RPMI8226 (cell line): ENCODE measurements around the gene ZC3H6.
"Not testable (repeated sequence)": the region's sequence is repeated elsewhere in the genome, so short reads cannot be mapped to it uniquely, and the experiment has no call there.

Experiments
- DNase-seq: peaks from one replicate; pipeline ENCODE4 v3.0.0-alpha.2; 2015

ZC3H6 gene

DNA sequence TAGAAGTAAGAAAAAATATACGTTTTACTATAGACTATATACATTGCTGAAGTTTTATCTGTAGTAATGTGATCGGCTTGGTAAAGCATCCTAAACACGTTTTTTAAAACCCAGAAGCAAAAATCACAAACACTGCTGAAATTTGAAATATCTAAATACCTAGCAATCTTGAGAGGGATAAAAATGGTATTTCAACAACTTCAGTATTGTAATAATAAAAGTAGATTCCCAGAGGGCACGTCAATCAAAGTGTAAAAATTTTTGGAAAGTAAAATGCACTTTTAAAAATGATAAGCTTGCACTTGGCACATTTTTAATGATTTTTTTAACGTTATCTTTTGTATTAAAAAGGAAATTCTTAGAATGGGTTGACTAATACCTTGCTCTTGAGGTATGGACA lies 1.6 kb downstream of the ZC3H6 start:
- DNase-seq, result no peak

DNA sequence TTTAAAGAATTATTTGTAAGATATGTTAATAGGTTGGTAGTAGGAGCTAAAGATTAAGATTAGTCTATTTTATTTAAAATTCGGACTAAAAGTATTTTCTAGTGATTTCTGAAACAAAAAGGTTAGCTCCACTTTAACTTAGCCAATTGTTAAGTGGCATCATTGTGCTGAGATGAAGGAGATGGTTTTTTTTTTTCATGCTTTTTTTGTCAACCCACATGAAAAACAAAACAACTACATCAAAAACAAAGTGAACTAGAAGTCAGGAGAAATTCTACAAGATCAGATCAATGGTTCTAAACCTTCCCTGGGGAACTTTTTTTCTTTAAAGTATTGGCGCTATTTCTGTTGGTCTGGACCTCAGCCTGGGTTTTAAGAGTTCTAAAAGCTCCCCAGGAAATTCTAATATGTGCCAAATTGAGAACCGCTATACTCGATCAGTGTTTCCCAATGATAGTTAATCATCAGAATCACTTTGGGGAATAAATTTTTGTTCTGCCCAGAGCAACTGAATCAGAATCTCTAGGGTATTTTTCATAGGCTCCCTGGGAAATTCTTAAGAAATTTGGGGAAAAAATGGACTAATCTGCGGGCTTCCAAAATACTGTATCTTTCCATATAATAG lies 2.3 kb downstream of the ZC3H6 start:
- no peak for DNase-seq

DNA sequence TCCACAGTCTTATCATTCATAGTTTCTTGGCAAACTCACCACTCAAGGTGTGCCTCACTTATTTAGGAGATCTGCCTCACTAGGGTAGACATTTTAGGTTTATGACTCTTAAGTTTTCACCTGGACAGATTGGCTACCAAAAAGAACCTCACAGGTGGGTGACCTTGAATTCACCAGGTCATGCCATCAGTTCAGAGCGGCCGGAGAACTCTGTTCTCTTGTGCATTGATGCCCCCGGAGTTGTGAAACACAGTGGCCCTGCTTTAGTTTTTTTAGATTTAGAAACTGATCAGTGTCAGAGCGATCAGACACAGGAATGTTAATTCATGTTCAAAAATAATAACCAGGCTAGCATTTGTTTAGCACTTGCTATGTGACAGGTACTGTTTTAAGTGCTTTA lies 6.7 kb downstream of the ZC3H6 start:
- not testable (repeated sequence) for DNase-seq

DNA sequence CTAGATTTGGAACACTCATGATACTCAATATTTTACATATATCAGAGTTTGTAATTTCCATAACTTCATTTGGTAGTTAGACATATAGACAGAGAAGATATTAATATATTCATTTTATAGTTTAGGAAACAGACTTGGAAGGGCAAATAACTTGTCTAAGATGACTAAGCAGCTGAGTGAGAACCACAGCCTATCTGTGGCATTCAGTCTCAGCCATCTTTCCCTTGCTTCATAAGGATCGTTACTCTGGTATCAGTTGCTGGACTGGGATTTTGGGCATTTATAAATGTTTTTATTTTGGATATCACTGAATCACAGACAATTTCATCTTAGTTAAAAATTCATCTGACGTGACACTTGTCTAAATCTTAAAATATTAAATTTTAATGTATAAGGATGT lies 8.1 kb downstream of the ZC3H6 start:
- not testable (repeated sequence) for DNase-seq

DNA sequence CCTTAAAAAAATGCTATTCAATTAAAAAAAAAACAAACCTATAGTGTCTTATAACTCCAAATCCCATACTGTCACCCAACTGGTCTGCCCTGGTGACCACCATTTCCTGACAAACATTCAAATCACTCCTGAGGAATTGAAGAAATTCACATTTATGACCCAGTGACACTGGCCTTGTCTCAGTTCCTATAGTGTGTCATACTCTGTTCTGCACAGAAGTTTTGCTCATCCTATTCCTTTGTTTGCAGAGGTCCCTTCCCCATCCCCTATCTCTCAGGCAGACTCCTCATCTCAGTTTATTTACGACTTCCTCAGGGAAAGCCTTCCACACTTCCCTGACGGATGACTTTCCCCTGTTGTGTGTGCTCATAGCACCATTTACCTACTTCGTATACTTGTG lies 14.7 kb downstream of the ZC3H6 start:
- no peak for DNase-seq

DNA sequence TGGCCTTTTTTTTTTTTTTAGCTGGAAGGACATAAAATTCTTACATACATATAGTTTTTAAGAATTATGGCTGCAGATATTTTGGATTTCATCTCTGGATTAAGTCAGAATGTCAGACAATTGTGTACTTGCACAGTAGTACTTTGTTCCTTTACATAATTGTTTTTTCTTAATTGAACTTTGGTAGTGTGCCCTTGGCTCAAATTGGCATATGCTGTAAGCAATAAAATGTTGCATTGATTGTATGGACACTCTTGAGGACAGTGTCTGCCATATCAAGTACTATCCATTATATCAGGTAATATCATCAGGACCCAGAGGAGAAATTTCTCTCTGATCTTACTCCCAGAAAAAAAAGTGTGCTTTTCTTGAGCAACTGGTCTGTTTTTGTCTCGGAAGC lies 15.3 kb downstream of the ZC3H6 start:
- no peak for DNase-seq

DNA sequence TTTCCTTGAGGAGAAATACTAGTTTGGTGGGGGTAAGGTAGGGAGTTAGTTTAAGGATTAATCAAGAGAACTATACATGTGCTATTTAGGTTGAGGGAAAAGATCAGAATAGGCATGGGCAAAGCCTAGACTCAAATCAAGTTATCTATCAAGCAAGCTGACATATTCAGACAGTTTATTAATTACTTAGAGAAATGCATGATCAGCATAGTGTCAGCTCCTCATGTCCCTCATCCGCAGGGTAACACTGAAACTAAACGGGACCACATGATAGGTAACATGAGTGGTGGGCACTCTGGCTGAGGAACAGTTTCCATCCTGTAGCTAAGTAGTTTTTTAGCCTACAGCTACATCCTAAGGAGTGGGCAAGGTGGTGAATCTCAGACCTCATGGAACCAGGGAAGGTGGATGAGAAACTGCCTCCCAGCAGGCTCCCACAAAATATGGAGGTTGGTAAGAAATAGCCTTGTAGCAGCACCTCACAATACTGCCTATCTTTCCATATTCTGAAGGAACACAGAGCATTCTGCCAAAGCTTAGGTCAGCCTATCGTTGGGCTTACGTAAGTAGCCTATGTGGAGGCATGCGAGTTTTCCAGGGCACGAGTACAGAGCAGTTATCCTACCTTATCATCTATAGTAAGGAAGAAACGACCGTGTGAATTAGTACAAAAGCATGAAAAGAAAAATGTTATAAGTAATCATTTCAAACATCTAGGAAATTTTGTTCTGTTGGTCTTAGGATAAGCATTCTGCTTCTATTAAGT lies 18.4 kb downstream of the ZC3H6 start:
- DNase-seq, result no peak

DNA sequence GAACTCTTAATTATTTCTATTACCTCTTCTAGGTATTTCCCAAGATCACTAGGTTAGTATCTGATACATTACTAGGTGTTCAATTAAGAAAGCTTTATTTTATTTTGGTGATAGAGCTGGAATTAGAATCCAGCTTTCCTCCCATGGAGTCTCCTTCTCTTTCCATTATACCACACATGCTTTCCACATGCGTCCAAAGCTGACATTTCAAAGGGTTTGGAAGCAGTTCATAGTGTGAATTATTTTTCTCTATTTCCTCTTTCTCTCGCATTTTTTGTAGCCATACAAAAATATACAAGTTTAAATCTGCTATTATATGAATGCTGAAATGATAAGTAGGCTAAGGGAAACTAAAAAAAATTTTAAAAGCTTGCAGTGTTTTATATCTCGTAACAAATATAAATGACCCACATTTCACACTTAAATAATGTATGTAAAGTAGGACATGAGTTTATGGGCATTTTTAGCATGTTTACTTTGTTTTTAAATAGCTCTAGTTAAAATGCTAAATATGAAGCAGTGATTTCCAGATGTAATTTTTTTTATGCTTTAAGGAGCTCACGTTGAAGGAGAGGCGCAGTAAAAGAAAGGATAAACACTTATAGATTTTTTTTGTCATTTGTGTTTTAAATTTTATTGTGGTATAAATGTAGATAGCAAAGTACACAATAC lies 20.1 kb downstream of the ZC3H6 start:
- no peak for DNase-seq

DNA sequence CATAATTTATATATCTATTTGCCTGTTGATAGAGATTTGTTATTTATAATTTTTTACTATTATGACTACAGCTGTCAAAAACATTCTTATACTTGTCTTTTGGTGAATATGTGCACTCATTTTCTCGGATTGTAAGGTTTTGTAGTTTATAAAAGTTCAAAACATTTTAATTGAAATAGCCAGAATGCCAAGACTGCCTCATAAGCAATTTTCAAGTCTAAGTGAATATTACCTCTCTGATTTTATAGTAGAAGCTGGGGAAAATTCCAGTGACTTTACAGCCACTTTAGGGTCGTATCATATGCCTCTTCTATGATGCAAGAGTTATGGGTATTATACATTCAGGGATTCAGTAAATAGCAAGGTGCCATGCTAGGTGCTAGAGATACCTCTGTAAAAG lies 21.0 kb downstream of the ZC3H6 start:
- no peak for DNase-seq

DNA sequence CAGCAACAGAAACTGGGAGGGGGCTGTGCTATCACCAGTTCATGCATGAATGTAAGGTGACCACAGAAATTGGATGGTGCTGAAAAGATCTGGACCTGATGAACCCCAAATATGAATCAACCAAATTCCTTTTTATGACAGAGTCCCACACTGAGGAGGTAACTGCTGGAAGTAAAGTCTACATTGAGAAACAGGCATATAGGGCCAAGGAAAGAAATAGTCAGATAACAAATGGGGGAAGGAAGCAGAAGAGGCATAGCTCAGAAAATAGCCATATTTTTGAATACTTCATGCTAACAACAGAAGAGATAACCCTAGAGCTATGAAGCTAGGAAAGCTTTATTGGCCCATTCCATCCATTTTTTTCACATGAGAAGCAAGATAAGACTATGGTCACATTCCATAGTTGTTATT lies 25.8 kb downstream of the ZC3H6 start:
- DNase-seq, result no peak

DNA sequence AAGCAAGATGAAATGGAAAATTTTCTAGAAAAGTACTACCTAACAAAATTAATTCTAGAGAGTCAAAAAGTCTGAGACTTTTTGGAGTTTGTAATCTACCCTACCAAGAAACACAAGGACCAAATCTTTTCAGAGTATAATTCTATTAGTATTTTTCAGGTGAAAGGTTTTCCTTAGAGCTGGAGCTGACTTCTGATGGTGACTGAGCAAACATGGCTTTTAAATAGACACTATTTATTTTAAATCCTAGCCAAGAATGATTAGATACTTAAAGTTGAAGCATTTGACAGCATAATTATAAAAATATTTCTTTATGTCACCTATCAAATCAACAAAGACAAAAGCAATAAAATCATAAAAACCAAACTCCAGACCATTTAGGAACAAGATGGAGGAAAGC lies 26.6 kb downstream of the ZC3H6 start:
- no peak for DNase-seq

DNA sequence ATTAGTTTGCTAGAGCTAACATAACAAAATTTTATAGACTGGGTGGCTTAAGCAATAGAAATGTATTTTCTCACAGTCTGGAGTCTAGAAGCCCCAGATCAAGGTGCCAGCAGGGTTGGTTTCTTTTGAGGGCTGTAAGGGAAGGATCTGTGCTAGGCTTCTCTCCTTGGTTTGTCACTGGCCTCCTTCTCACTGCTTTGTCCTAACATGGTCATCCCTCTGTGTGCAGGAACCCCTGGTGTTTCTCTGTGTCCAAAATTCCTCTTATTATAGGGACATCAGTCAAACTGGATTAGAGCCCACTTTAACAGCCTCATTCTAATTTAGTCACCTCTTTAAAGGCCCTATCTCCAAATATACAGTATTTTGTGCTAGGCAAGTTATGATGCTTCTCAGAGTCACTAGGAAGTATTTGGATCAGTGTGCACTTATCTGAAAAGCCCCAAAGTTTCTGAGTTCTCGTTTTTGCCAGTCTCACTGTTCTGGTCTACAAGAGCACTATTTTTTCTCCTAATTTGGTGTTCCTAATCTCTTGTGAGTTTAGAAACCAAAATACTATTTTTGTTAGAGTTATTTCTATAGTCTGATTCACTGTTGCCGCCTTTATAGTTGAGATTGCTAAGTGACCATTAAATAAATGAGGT lies 29.0 kb downstream of the ZC3H6 start:
- no peak for DNase-seq

DNA sequence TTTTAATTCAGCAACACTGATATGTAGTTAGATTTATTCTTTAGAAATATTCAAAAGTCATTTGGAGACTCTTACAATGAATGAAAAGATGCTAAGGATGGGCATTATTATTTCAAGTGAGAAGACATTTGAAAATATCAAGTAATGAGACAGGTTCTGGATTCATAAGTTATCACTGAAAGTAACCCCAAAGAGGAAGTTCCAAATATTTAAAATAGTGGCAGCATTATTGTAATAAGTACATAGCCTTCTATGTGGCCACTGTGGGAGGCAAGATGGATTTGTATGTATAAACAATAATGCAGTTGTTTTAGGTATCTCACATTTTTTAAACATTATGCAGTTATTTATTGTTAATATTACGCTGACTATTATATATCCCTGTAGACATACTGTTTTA lies 29.7 kb downstream of the ZC3H6 start:
- DNase-seq, result no peak

DNA sequence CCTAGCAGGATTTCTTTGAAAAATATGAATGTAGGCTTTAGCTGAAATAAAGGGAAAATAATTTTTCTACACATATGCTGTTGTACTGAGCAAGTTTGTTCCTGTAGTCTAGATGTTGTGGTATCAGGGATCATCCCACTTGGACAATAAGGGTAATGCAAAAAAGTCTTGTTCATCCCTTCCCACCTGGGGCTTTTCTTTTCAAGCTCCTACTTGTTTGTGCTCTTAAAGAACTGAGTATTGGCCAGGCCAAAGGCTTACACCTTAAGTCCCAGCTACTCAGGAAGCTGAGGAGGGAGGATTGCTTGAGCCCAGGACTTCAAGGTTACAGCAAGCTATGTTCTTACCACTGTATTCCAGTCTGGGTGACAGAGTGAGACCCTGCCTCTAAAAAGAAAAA lies 35.5 kb downstream of the ZC3H6 start:
- DNase-seq, result no peak

DNA sequence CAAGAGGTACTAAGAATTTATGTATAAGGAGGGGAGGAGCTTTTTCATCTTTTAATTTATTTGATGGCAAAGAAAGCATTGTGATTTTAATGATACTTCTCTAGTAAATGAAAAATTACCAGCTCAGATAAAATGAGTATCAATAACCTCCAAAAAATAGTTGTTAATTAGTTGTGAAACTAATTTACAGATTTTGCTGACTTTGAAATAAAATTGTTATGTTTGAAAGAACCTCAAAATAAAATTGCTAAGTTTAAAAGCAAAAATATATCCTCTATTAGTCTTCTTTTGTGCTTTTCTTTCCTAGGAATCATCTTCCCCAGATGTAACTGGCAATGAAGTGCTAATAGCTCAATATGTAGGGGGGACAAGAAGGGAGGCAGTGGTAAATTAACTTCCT lies 36.5 kb downstream of the ZC3H6 start:
- no peak for DNase-seq

DNA sequence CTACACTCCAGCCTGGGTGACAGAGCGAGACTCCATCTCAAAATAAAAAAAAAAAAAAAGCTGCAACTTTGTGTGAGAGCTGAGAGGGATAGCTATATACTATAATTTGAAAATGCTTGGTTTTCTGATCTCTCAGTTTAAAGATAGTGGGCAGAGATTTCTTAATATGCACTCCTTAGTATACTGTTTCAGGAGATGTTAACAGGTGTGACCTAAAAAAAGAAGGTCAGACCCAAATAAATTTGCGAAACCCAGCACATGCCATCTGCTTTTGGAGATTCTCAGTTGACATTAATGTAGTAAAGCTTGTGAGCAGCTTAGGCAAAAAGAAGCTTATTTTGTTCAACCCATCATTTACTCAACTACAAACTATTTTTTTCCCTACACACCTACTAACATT lies 37.4 kb downstream of the ZC3H6 start:
- no peak for DNase-seq

DNA sequence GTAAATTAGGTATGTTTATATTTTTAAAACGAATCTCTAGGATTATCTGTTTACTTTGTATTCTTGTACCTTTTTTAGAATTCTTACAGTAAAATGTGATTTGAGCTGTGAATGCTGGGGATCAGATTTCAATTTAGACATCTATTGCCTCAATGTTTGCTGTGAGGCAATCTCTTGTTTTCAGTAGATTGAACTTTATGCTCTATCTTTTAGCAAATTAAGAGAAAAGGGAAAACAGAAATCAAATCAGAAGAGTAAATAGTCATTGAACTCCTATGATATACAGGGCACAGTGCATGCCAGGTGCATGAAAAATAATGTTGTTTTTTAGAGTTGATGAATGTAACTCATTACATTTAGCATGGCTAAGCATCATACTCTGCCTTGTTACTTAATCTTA lies 39.5 kb downstream of the ZC3H6 start:
- DNase-seq, result no peak

DNA sequence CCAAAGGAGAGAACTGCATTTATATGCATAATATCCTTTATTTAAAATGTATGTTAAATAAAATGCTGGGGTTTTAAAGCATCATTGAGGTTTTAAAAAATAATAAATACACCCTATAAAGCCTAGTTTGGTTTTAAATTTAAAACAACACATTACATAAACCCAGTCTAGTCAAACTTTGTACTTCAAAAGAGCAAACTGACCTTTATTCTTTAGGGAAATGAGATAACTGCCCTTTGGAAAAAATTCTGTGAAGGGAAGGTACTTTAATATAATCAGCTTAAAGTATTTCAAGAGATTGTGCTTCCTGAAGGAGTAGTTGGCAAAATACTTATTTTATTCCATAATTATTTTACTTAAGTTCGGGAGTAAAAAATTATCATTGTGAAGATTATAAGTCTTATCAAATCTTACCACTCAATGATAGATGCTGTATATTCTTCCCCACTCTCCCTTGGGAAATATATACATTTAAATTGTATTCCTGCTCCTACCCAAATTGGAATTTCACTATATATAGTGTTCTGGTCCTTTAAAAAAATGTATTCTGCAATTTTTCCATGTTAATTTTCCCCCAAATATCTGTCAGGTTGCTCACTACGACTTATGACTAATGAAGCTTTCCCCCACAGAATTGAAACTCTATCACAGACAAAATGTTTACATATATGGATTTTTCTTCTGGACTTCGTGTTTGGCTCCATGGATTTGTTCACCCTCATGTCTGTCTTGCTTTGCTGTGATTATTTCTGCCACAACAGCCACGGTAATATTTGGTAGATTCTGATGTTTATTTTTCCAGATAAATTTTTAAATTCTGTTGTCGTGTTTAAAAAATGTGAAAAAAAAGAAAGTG lies 42.1 kb downstream of the ZC3H6 start:
- no peak for DNase-seq

DNA sequence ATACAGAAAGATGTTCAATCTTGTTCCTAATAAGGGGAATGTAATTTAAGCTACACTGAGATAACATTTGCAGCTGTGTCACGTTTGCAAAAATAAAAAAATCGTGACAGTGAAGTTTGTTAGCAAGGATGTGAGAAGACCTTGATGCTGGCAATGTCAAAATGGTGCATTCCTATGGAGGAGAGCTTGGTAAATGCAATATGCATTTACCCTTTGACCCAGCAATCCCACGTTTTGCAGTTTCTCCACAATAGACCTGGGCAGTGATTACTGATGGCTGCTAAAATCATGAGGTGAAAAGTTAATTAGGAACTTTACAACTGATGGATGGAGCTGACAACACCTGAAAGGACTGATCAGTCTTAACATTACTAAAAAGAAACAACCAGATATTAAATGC lies 43.1 kb downstream of the ZC3H6 start:
- no peak for DNase-seq

DNA sequence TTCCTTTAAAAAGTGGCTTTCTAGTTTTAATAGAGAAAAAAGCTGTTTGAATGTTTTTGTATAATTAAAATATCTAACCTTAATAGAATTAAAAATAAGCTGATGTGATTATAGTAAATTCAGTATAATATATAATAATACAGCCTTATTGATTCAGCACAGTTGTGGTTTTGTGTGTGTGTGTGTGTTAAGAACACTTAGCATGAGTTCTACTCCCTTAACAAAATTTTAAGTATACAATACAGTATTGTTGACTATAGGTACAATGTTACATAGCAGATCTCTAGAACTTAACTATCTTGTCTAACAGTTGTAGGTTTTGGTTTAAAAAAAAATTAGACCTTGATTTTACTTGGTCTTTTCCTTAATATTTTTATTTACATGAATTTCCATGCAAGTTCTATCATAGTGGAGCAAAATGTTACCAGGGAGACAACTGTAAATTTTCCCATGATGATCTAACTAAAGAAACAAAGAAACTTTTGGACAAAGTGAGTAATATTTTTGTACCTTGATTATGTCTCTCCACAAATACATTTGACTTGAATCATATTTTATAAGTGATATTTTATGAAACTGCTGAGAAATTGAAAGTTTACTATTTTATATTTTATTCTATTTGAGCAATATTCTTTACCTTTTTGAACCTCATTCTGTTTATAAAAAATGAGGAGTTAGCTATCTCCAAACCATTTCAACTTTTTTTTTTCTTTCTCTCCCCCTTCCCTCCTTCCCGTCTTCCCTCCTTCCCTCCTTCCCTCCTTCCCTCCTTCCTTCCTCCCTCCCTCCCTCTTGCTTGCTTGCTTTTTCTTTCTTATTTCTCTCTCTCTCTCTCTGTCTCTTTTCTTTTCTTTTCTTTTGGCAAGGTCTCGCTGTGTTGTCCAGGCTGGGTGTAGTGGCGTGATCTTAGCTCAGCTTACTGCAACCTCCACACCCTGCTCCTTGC lies 46.3 kb downstream of the ZC3H6 start:
- no peak for DNase-seq

DNA sequence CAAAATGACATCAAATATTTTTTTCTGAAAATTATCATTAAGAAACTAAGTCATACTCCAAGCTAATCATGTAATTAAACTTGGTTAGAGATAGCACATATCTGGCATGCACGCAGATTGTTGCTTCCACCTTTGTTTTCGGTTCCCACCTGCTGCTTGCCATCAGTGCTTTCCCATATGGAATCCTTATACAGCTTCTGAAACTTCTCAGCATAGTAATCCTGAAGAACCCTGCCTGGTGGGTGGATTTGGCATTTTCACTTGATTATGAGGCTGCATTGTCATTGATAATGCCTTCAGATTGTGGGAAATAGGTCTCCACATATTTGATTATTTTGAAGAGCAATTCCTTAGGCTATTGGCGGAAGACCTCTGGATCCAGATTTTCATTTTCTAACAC lies 47.5 kb downstream of the ZC3H6 start:
- no peak for DNase-seq
